ENCODE measurements around the gene ZNF169.
"Not testable (repeated sequence)": the region's sequence is repeated elsewhere in the genome, so short reads cannot be mapped to it uniquely, and the experiment has no call there.

The ZNF169 gene

DNA sequence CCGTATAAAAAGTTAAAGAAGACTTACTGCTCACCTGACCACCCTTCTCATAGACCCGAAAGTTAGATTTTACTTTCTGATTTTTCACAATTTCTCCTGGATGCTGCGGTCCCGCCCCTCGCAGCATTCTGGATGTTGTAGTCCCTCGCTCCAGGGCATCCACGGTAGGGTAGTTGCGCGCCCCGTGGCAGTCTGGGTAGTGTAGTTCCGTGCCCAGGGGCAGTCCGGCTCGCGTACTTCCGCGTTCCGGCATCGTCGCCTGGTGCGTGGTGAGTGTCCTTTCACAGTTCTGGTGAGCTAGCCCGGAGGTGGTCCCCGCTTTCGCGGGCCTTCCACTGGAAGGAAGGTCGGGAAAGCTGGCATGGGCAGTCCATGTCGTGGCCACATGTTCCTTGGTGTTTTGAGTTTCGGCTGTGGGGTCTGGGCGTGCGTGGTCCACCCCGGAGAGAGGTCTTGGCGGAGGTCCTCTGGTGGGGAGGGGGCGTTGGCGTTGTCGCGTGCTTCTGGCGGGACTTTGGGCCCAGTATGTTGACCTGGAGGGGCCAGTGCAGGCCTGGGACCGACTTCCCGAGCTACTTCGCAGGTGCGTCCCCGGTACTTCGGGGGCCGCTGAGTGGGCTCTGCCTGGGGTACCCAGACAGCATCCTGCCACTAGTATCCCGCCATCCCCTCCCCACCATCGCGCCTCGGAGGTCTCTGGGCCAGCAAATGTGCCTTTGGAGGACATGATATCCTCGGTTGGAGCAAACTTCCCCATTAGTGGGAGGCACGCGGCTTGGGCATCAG is at the start of gene ZNF169:
TSS of gene ZNF169 (plus strand) at position 222 of the 786 bp plus-strand sequence. CDS start 19,515 bp downstream, outside the sequence.
- peak; percentile 88 for DNase-seq

GRCh38 chr9:94210616-94211603 is 48.2 kb upstream of the ZNF169 start:
- peak; percentile 2 for DNase-seq

DNA sequence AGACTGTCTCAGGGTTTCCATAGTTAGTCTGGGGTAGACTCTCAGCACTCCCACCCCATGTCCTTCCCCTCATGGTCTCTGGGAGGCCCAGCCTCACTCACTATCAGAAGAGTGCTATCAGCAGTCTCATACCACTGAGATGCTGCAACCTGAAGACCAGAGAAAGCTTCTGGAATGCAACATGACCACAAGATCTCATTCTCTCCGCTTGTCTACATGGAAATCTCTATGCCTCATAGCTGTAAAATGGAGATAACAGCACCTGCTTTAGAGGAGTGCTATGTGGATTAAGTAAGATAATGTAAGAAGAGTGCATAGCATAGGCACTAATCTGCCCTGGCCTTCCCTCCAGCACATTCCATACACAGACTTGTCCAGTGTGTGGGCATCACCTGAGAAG is 47.0 kb upstream of the ZNF169 start:
- peak; percentile 21 for DNase-seq

GRCh38 chr9:94212531-94212930 is 46.6 kb upstream of the ZNF169 start:
- no peak for DNase-seq

DNA sequence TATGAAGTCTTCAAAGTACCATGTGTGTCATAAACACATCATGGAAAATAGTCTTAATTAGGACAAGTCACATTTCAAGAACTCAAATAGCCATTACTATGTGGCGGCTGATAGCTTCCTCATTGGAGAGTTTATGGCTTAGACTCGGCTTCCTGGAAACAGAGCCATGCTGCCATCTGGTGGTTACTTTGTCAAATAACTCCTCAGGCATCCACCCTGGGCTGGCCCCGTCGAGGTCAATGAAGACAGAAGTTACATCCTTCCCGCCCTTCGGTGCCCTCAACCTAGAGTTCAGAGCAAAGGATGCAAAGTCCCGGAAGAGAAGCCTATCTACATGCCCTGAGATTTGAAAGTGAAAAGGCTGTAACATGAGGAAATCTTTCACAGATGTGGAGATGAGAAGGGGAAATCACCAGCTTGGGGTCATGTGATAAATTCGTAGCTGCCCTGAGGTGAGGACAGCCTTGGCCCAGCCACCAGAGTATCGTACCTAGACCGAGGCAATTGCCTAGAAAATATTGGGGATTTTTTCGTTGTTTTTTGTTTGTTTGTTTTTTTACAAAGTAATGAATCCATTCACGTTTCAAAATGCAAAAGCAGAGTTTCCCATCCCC is 45.5 kb upstream of the ZNF169 start:
- peak; percentile 68 for DNase-seq

DNA sequence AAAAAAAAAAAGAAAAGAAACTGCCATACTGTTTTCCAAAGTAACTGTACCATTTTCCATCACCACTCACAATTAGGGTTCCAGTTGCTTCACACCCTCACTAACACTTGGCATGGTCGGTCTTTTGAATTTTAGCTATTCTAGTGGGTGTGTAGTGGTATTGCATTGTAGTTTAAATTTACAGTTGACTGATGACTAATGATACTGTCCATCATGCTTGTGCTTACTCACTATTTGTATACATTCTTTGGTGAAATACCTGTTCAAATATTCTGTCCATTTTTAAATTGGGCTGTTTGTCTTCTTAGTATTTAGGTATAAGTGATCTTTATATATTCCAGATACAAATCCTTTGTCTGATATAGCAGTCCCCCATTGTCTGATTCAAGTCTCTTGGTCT is 36.2 kb upstream of the ZNF169 start:
- no peak for DNase-seq

GRCh38 chr9:94225413-94225812 is 33.7 kb upstream of the ZNF169 start:
- not testable (repeated sequence) for DNase-seq

- DNase-seq, result no peak
Measured at GRCh38 chr9:94228616-94229015, 30.5 kb upstream of the ZNF169 start.

GRCh38 chr9:94232428-94232827 is 26.7 kb upstream of the ZNF169 start:
- DNase-seq, result no peak

GRCh38 chr9:94241098-94241497 is 18.0 kb upstream of the ZNF169 start:
- DNase-seq, result not testable (repeated sequence)

DNA sequence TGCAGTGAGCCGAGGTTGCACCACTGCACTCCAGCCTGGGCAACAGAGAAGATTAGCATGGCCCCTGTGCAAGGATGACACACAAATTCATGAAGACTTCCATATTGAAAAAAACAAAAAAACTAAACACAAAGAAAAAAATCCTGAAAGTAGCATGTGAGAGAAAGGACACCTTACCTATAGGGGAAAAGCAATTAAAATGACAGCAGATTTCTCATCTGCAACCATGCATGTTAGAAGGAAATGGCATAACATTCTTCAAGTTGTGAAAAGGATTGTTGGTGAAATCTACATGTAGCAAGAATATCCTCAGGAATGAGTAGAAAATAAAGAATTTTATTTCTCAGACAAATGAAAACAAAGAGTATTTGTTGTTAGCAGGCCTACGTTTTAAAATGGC is 13.4 kb upstream of the ZNF169 start:
- no peak for DNase-seq

GRCh38 chr9:94250456-94250855 is 8.6 kb upstream of the ZNF169 start:
- no peak for DNase-seq

- no peak for DNase-seq
Measured at GRCh38 chr9:94256007-94256406, 3.1 kb upstream of the ZNF169 start.

DNA sequence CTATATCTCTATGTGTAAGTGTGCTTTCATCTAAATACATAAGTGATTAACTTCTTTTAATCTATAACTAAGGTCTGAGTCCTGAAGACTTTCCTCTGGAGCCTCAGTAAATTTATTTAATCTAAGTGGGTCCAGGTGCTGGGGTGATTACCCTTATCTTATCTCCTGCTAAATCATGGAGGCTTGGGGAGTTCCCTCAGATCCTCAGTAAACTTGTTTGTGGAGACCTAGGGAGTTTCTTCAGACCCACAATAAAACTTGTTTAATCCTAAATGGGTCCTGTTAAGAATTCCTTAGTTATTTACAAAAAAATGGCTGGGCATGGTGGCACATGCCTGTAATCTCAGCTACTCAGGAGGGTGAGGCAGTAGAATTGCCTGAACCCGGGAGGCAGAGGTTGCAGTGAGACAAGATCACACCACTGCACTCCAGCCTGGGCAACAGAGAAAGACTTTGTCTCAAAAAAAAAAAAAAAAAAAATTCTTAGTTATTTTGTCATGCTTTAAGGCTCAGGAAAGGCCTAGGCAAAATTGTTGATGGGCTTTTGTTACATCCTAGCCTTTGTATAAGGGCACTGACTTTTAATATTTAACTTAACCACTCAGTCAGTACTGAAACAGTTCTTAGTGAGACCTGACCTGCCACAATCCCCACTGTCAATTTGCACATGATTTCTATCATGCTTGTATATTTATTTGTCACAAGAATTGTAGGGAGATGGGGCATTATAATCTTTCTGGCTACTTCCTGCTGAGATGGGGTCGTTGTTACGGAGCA is 6.7 kb downstream of the ZNF169 start:
- not testable (repeated sequence) for DNase-seq

DNA sequence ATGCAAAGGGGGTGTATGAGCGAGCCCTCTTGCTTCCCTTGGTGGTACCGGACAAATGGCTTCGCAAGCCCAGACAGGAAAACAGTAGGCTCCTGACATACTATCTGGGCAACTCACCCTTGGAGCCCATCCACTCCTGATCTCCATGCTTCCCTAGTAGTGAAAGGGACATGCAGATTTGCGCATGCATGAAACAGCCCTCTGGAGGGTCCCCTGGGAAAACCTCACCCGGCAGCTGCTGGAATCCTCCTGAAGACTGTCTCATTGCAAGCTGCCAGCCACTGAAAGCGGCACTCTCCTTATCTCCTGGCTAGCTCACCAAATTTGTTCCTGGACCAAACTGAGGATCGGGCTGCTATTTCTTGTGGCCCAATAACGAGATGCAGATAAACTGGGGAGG is 10.2 kb downstream of the ZNF169 start:
- no peak for DNase-seq

- DNase-seq, result no peak
Measured at GRCh38 chr9:94270009-94270408, 10.9 kb downstream of the ZNF169 start.

- DNase-seq, result not testable (repeated sequence)
Measured at GRCh38 chr9:94277029-94277428, 17.9 kb downstream of the ZNF169 start.

DNA sequence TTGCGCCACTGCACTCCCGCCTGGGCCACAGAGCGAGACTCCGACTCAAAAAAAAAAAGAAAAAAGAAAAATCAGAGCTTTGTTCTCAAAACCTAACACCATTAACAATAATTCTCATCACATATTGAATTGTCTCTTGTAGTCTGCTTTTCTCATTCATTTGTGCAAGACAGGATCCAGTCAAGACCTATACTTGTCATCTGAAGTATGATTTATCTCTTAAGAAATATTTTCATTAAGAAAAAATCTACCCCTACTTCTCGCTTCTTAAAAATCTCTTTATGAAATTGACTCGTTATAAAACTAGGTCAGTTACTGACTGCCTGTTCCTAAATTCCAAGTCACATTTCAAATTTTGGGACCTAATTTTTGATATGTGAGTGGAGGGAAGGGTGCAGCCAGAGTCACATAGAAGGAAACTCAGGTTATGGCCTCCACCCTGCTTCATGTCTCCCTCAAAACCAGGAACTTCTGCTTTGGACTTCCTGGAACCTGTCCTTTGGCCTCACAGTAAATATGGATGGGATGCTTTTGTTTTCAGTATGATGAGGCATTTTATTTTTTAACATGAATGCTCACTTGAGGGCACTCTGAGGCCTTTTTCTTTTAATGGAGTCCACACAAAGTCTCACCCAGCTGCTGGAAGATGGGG is 18.9 kb downstream of the ZNF169 start:
- no peak for DNase-seq

GRCh38 chr9:94280409-94280989 is 21.4 kb downstream of the ZNF169 start:
- no peak for DNase-seq

DNA sequence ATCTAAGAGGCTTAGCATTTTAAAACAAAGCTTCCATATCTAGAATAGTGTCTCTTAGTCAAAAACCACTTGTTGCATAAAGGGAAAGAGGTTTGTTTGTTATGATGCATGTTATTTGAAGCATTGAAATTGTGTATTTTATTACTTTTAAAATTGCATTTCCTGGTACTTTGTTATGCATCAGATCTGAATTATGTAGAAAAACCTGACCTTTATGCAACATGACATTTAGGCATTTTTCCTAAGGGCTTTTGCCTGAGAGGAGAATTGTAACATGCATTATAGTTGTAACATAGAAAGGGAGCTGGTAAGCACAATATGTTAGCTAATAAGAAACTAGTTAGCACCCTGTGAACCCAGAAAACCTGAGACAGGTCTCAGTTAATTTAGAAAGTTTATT is 22.0 kb downstream of the ZNF169 start:
- no peak for DNase-seq

GRCh38 chr9:94286116-94286515 is 27.0 kb downstream of the ZNF169 start:
- peak; percentile 38 for DNase-seq

Measured in fibroblast of skin of right biceps (primary cell).